Astrocyte of the cerebellum (primary cell): ENCODE results near the gene OSBPL3.

Experiments used
- DNase-seq: peaks from one replicate; pipeline ENCODE4 v3.0.0-alpha.2; 2011; ENCODE audit warnings: low read depth
- H3K4me3 ChIP-seq: 2 replicates; pipeline ENCODE4 v1.5.1; 2011; ENCODE audit warnings: mild to moderate bottlenecking, low read depth, low read length, moderate library complexity
- in situ Hi-C: cut with HindIII; loops from 2 replicates; pipeline ENCODE4 v1.10.0; 2017; ENCODE audit warnings: low sequenced_read_pairs
- TF ChIP-seq, protein P1 (sequence below): IDR thresholded peaks from 2 replicates; pipeline ENCODE4 v1.5.1; 2012; ENCODE audit warnings: low read length, low read depth, moderate library complexity, mild to moderate bottlenecking; ENCODE audit errors: missing control alignments

The OSBPL3 gene

GRCh38 chr7:24783698-24784097 lies 196.3 kb downstream of the OSBPL3 start:
- TF ChIP-seq, protein P1, sequence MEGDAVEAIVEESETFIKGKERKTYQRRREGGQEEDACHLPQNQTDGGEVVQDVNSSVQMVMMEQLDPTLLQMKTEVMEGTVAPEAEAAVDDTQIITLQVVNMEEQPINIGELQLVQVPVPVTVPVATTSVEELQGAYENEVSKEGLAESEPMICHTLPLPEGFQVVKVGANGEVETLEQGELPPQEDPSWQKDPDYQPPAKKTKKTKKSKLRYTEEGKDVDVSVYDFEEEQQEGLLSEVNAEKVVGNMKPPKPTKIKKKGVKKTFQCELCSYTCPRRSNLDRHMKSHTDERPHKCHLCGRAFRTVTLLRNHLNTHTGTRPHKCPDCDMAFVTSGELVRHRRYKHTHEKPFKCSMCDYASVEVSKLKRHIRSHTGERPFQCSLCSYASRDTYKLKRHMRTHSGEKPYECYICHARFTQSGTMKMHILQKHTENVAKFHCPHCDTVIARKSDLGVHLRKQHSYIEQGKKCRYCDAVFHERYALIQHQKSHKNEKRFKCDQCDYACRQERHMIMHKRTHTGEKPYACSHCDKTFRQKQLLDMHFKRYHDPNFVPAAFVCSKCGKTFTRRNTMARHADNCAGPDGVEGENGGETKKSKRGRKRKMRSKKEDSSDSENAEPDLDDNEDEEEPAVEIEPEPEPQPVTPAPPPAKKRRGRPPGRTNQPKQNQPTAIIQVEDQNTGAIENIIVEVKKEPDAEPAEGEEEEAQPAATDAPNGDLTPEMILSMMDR, result no peak
- H3K4me3 ChIP-seq, result no peak overlapping the region
- DNase-seq, result no peak
- in situ Hi-C loops, result no loop called here

DNA sequence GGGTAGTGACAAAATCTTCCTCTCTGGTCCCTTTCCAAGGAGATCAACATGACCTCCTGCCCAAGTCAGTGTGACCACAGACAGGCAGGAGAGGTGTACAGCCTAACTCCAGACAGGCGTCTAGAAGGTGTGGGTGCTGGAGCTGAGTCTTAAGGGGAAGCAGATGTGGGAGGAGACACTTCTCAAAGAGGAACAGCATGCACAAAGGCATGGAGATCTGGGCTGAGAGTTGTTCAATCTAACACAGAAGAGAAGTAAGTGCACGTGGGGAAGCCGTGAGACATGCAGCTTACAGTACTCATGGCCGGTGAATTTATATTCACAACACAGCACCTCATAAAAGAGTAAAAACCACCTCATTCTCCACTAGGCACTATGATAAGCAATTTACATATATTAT lies 198.9 kb downstream of the OSBPL3 start:
- no peak for DNase-seq
- no peak overlapping the region for H3K4me3 ChIP-seq
- TF ChIP-seq, protein P1, result no peak
- in situ Hi-C loops, result no loop called here

DNA sequence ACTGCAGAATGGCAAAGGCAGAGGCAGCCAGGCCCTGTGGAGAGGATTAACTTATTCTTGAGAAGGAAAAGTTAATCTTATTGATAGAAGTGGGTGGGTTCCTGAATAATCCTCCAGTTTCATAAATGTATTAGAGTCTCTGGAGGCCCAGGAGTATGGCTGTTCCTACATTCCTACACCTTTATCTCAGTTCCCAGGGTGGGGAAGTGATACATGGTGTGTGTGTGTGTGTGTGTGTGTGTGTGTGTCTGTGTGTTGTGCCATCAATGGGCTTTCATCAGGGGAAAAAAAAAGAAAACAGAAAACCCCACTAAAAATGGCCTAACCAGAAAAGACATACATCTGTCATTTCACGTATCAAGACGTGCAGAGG lies 200.7 kb downstream of the OSBPL3 start:
- no peak for DNase-seq
- no peak overlapping the region for H3K4me3 ChIP-seq
- in situ Hi-C loops, result no loop called here
- TF ChIP-seq, protein P1, result no peak

GRCh38 chr7:24778543-24779282 lies 201.3 kb downstream of the OSBPL3 start:
- TF ChIP-seq, protein P1, result no peak
- no peak for DNase-seq
- no peak overlapping the region for H3K4me3 ChIP-seq
- in situ Hi-C loops, result no loop called here

DNA sequence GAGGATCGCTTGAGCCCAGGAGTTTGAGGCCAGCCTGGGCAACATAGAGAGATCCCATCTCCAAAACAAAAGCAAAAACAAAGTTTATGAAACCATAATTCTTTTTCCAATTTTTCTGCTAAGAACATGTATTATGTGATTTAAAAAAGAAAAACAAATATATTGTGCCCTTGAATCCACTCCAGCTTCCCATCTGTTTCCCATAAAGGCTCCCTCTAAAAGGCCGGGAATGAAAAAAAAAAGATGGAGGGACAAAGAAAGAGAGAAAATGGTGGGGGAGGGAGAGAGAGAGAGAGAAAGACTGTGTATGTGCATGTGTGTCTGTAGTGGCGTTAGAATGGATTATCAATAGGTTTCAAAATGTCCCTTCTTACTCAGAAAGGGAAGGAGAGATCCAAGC lies 202.2 kb downstream of the OSBPL3 start:
- in situ Hi-C loops, result no loop called here
- DNase-seq, result no peak
- H3K4me3 ChIP-seq, result no peak overlapping the region
- TF ChIP-seq, protein P1, result no peak

DNA sequence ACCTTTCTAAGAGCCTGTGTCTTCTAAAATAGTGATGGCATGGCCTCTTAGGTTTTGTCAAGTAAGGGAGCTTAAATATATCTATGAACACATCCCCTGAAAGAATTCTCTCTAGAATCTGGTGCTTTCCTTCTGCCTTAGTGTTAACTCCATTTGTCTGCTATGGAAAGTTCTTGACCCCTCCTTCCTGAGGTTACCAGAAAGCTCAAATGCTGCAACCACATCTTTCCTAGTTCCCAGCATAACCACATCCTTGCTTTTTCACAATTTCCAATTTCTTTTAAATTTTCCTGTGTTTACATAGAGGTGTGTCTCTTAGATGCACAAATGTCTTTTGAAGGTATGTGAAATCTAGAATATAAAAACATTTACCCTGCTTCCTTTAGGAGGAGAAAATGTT lies 206.3 kb downstream of the OSBPL3 start:
- TF ChIP-seq, protein P1, result no peak
- no peak overlapping the region for H3K4me3 ChIP-seq
- in situ Hi-C loops, result no loop called here
- DNase-seq, result no peak
